ENCODE results near the gene PHF1. TPM values are rescaled to one million over a fixed set of nuclear protein-coding genes. Genes with fewer than 3 reads are reported as not detected.

PHF1 gene
- total RNA-seq, 2 experiments from 2014 or later = 98.3 to 105 TPM

GRCh38 chr6:33446356-33446755 lies 35.5 kb downstream of the PHF1 start:
- peaks cover 7% of the 10 kb centered on the region for H3K4me1 Mint-ChIP-seq
- no peak overlapping the region for H3K27ac Mint-ChIP-seq
- no peak for ATAC-seq (ENCODE audit: low read depth)
- H3K4me3 Mint-ChIP-seq = no peak overlapping the region
- no peaks in the 10 kb centered on the region for H3K27me3 Mint-ChIP-seq
- H3K36me3 Mint-ChIP-seq = peaks cover 29% of the 10 kb centered on the region
- no peaks in the 10 kb centered on the region for H3K9me3 Mint-ChIP-seq
- POLR2A ChIA-PET = interaction anchor here (0.7 kb wide), 1 partner anchor 27 kb away, joined by 3 read pairs; no protein-coding TSS in a partner anchor
- no peak for DNase-seq

GRCh38 chr6:33450434-33450833 lies 39.6 kb downstream of the PHF1 start:
- POLR2A ChIA-PET = no interaction called here
- Mint-ChIP-seq H3K36me3 (peaks cover 23% of the 10 kb centered on the region), H3K4me3 (no peak overlapping the region), H3K4me1 (peaks cover 17% of the 10 kb centered on the region), H3K9me3 (no peaks in the 10 kb centered on the region), H3K27me3 (no peaks in the 10 kb centered on the region), H3K27ac (no peak overlapping the region)
- no peak for DNase-seq
- no peak for ATAC-seq (ENCODE audit: low read depth)

- POLR2A ChIA-PET = no interaction called here
- Mint-ChIP-seq H3K9me3 (no peaks in the 10 kb centered on the region), H3K27ac (peak overlapping the region; percentile 53), H3K36me3 (peaks cover 25% of the 10 kb centered on the region), H3K4me3 (no peak overlapping the region), H3K4me1 (peaks cover 21% of the 10 kb centered on the region), H3K27me3 (no peaks in the 10 kb centered on the region)
- DNase-seq (no peak), ATAC-seq (ENCODE audit: low read depth) (no peak)
Measured at GRCh38 chr6:33451606-33452005, 40.8 kb downstream of the PHF1 start.

GRCh38 chr6:33452496-33452895 lies 41.7 kb downstream of the PHF1 start:
- Mint-ChIP-seq H3K36me3 (peaks cover 22% of the 10 kb centered on the region), H3K9me3 (no peaks in the 10 kb centered on the region), H3K4me3 (no peak overlapping the region), H3K4me1 (peaks cover 21% of the 10 kb centered on the region), H3K27me3 (no peaks in the 10 kb centered on the region), H3K27ac (no peak overlapping the region)
- ATAC-seq (ENCODE audit: low read depth) = no peak
- no peak for DNase-seq
- POLR2A ChIA-PET = no interaction called here

- no peak for DNase-seq
- peaks cover 21% of the 10 kb centered on the region for H3K4me1 Mint-ChIP-seq
- no peak for ATAC-seq (ENCODE audit: low read depth)
- POLR2A ChIA-PET = interaction anchor here (0.6 to 2.5 kb wide), 12 partner anchors 19 to 128 kb away, joined by 3 to 15 read pairs (median 6); no protein-coding TSS in a partner anchor
- peak overlapping the region; percentile 75 for H3K27ac Mint-ChIP-seq
- H3K27me3 Mint-ChIP-seq = no peaks in the 10 kb centered on the region
- peak overlapping the region; percentile 86 for H3K4me3 Mint-ChIP-seq
- no peaks in the 10 kb centered on the region for H3K9me3 Mint-ChIP-seq
- H3K36me3 Mint-ChIP-seq = peaks cover 15% of the 10 kb centered on the region
Measured at GRCh38 chr6:33453393-33454008, 42.7 kb downstream of the PHF1 start.

GRCh38 chr6:33454009-33454946 lies 43.5 kb downstream of the PHF1 start, which contains the start of gene ZBTB9:
Gene ZBTB9 (plus strand): TSS chr6:33454576. CDS start chr6:33455101, 525 bp downstream.
- ATAC-seq (ENCODE audit: low read depth) (peak; percentile 99), DNase-seq (peak; percentile 93)
- Mint-ChIP-seq H3K9me3 (no peaks in the 10 kb centered on the region), H3K27me3 (no peaks in the 10 kb centered on the region), H3K36me3 (peaks cover 8% of the 10 kb centered on the region), H3K4me1 (peaks cover 21% of the 10 kb centered on the region), H3K4me3 (peak within 1 kb of the TSS; percentile 86), H3K27ac (peak within 1 kb of the TSS; percentile 75)
- POLR2A ChIA-PET = interaction anchor here (0.6 to 2.5 kb wide), 17 partner anchors 19 to 141 kb away, joined by 3 to 15 read pairs (median 5); partner anchors contain the start of gene BAK1

GRCh38 chr6:33455051-33455450 lies 44.2 kb downstream of the PHF1 start:
- peak overlapping the region; percentile 75 for H3K27ac Mint-ChIP-seq
- DNase-seq = no peak
- H3K4me1 Mint-ChIP-seq = peaks cover 21% of the 10 kb centered on the region
- POLR2A ChIA-PET = interaction anchor here (1.0 to 2.5 kb wide), 7 partner anchors 24 to 125 kb away, joined by 3 to 15 read pairs (median 6); partner anchors contain the start of gene BAK1
- peak overlapping the region; percentile 86 for H3K4me3 Mint-ChIP-seq
- peaks cover 8% of the 10 kb centered on the region for H3K36me3 Mint-ChIP-seq
- H3K9me3 Mint-ChIP-seq = no peaks in the 10 kb centered on the region
- no peaks in the 10 kb centered on the region for H3K27me3 Mint-ChIP-seq
- ATAC-seq (ENCODE audit: low read depth) = no peak

GRCh38 chr6:33456156-33456555 lies 45.3 kb downstream of the PHF1 start:
- no peak overlapping the region for H3K27ac Mint-ChIP-seq
- no peaks in the 10 kb centered on the region for H3K27me3 Mint-ChIP-seq
- H3K4me3 Mint-ChIP-seq = no peak overlapping the region
- DNase-seq (no peak), ATAC-seq (ENCODE audit: low read depth) (no peak)
- H3K4me1 Mint-ChIP-seq = peaks cover 20% of the 10 kb centered on the region
- H3K9me3 Mint-ChIP-seq = no peaks in the 10 kb centered on the region
- peaks cover 8% of the 10 kb centered on the region for H3K36me3 Mint-ChIP-seq
- POLR2A ChIA-PET = no interaction called here

- DNase-seq (no peak), ATAC-seq (ENCODE audit: low read depth) (no peak)
- no peaks in the 10 kb centered on the region for H3K9me3 Mint-ChIP-seq
- no peak overlapping the region for H3K27ac Mint-ChIP-seq
- POLR2A ChIA-PET = interaction anchor here (0.6 kb wide), 1 partner anchor 98 kb away, joined by 4 read pairs; no protein-coding TSS in a partner anchor
- peaks cover 8% of the 10 kb centered on the region for H3K36me3 Mint-ChIP-seq
- H3K4me3 Mint-ChIP-seq = no peak overlapping the region
- no peaks in the 10 kb centered on the region for H3K27me3 Mint-ChIP-seq
- H3K4me1 Mint-ChIP-seq = peaks cover 11% of the 10 kb centered on the region
Measured at GRCh38 chr6:33458676-33459075, 47.9 kb downstream of the PHF1 start.

GRCh38 chr6:33459226-33459625 lies 48.4 kb downstream of the PHF1 start:
- Mint-ChIP-seq H3K27ac (no peak overlapping the region), H3K4me3 (no peak overlapping the region), H3K4me1 (peaks cover 11% of the 10 kb centered on the region), H3K9me3 (no peaks in the 10 kb centered on the region), H3K27me3 (no peaks in the 10 kb centered on the region), H3K36me3 (peaks cover 8% of the 10 kb centered on the region)
- no peak for ATAC-seq (ENCODE audit: low read depth)
- no peak for DNase-seq
- POLR2A ChIA-PET = interaction anchor here (0.6 kb wide), 1 partner anchor 97 kb away, joined by 4 read pairs; no protein-coding TSS in a partner anchor

Small RNA genes lying within 50 kb of the gene (microRNA-seq; reads per million reads assigned to microRNA genes)
- not detected for gene MIR5004

Other genes with a start within 250 kb of the PHF1 start
- 1 to 10 TPM in 1 of 2 experiments, under 1 TPM in 1; 1.00 to 1.1 TPM for gene COL11A2, start 218.5 kb upstream of the PHF1 start, total RNA-seq
- 10 to 100 TPM; 54.6 to 60.0 TPM for gene RXRB, start 210.3 kb upstream of the PHF1 start, total RNA-seq
- gene SLC39A7, start 210.1 kb upstream of the PHF1 start, total RNA-seq = 10 to 100 TPM; 41.7 to 44.8 TPM
- 10 to 100 TPM; 21.1 to 21.8 TPM for gene HSD17B8, start 206.4 kb upstream of the PHF1 start, total RNA-seq
- gene RING1, start 202.5 kb upstream of the PHF1 start, total RNA-seq = 10 to 100 TPM; 41.2 to 41.8 TPM
- gene VPS52, start 139.1 kb upstream of the PHF1 start, total RNA-seq = 10 to 100 TPM; 72.3 to 76.0 TPM
- gene RPS18, start 138.9 kb upstream of the PHF1 start, total RNA-seq = 1,000 to 10,000 TPM; 3,300 to 3,409 TPM
- 10 to 100 TPM; 32.0 to 35.4 TPM for gene B3GALT4, start 133.9 kb upstream of the PHF1 start, total RNA-seq
- 10 to 100 TPM; 50.0 to 58.0 TPM for gene WDR46, start 121.8 kb upstream of the PHF1 start, total RNA-seq
- 10 to 100 TPM; 53.3 to 54.7 TPM for gene PFDN6, start 121.4 kb upstream of the PHF1 start, total RNA-seq
- 10 to 100 TPM; 65.4 to 65.5 TPM for gene RGL2, start 112.1 kb upstream of the PHF1 start, total RNA-seq
- 100 to 1,000 TPM; 250 to 257 TPM for gene TAPBP, start 96.9 kb upstream of the PHF1 start, total RNA-seq
- 10 to 100 TPM; 20.9 to 24.5 TPM for gene ZBTB22, start 93.3 kb upstream of the PHF1 start, total RNA-seq
- 100 to 1,000 TPM; 108 to 117 TPM for gene DAXX, start 88.1 kb upstream of the PHF1 start, total RNA-seq
- 100 to 1,000 TPM; 117 to 127 TPM for gene KIFC1, start 19.2 kb upstream of the PHF1 start, total RNA-seq
- gene CUTA, start 7.1 kb downstream of the PHF1 start, total RNA-seq = 100 to 1,000 TPM; 202 to 209 TPM
- gene SYNGAP1, start 9.1 kb downstream of the PHF1 start, total RNA-seq = 10 to 100 TPM; 53.3 to 60.1 TPM
- gene ZBTB9, start 43.6 kb downstream of the PHF1 start, total RNA-seq = 1 to 10 TPM; 9.1 to 9.8 TPM
- 10 to 100 TPM; 48.0 to 48.1 TPM for gene BAK1, start 169.3 kb downstream of the PHF1 start, total RNA-seq
- 10 to 100 TPM; 61.4 to 61.8 TPM for gene ITPR3, start 210.3 kb downstream of the PHF1 start, total RNA-seq